Breast epithelium (tissue), 3 donors: ENCODE data around the gene EXD2.

Experiments
- CTCF ChIP-seq, 3 donors: fragments of 450-650 bp; IDR thresholded peaks; one replicate each; pipeline ENCODE4 v1.5.1; 2016 to 2017; ENCODE audit warnings: antibody characterized with exemption in 3 of 3, mild to moderate bottlenecking in 3 of 3, moderate library complexity in 3 of 3
- POLR2A ChIP-seq: fragments of 450-650 bp; IDR thresholded peaks from one replicate; pipeline ENCODE4 v1.6.1; 2016; ENCODE audit warnings: antibody characterized with exemption, mild to moderate bottlenecking, moderate library complexity

DNA sequence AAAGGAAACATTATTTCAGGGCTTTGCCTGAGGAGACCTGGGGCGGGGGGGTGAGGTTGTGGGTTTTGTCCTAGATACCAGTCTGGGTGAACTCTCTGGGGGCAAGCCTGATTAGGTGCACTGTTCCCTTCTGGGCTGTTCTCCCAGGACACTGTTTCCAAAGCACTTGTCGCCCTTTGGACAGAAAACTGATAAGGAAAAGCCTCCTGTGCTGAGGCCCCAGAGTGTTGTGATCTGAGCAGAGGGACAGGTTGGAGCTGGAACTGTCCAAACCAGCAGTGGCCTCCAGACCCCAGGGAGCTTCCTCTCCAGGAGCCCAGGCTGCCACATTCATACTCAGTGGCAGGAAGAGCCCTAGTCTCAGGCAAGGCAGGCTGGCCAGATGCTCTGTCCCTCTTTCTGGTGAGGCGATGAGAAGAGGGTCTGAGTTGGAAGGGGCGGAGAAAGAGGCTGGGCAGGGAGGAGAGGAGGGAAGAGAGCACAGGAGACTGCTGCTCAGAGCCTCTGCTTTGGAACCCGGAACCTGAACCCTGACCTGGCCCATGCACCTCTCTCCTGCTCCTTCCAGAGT is 70.5 kb downstream of the EXD2 start:
- TF ChIP-seq CTCF (IDR thresholded peaks at IDR 0.05), result no peak
- no peak for TF ChIP-seq POLR2A
